ENCODE results near the gene PID1.

GRCh38 chr2:229163893-229164292 is 107.2 kb downstream of the PID1 start:
- TF ChIP-seq, protein P1, sequence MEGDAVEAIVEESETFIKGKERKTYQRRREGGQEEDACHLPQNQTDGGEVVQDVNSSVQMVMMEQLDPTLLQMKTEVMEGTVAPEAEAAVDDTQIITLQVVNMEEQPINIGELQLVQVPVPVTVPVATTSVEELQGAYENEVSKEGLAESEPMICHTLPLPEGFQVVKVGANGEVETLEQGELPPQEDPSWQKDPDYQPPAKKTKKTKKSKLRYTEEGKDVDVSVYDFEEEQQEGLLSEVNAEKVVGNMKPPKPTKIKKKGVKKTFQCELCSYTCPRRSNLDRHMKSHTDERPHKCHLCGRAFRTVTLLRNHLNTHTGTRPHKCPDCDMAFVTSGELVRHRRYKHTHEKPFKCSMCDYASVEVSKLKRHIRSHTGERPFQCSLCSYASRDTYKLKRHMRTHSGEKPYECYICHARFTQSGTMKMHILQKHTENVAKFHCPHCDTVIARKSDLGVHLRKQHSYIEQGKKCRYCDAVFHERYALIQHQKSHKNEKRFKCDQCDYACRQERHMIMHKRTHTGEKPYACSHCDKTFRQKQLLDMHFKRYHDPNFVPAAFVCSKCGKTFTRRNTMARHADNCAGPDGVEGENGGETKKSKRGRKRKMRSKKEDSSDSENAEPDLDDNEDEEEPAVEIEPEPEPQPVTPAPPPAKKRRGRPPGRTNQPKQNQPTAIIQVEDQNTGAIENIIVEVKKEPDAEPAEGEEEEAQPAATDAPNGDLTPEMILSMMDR (IDR thresholded peaks at IDR 0.05), result no peak
- no peak for TF ChIP-seq POLR2A (IDR thresholded peaks at IDR 0.05)

Data from lower leg skin (tissue), 3 donors.